ENCODE results near the gene RABGAP1L.
"Not testable (repeated sequence)": the region's sequence is repeated elsewhere in the genome, so short reads cannot be mapped to it uniquely, and the experiment has no call there.

DNA sequence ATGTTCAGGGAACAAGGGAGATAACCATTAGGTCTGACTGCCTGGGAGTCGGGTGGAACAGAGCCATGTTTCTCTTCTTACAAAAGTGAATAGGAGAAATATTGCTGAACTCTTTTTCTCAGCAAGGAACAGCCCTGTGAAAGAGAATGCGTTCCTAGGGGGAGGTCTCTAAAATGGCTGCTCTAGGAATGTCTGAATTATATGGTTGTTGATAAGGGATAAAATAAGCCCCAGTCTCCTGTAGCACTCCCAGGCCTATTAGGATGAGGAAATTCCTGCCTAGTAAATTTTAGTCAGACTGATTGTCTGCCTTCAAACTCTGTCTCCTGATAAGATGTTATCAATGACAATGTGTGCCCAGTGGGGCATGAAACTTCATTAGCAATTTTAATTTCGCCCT lies 161.6 kb downstream of the RABGAP1L start:
- TF ChIP-seq POLR2A (IDR thresholded peaks at IDR 0.05; ENCODE audit: low read depth, low read length); RAD21 (IDR thresholded peaks at IDR 0.05; ENCODE audit: low read length); RCOR1 (IDR thresholded peaks at IDR 0.05; ENCODE audit: insufficient replicate concordance, low read length); SMC3 (IDR thresholded peaks at IDR 0.05; ENCODE audit: low read depth, low read length); MAFK (IDR thresholded peaks at IDR 0.05; ENCODE audit: low read depth, low read length); FOS (IDR thresholded peaks at IDR 0.05; ENCODE audit: low read depth, low read length); MXI1 (IDR thresholded peaks at IDR 0.05; ENCODE audit: borderline replicate concordance, low read depth, low read length); CEBPB (IDR thresholded peaks at IDR 0.05; ENCODE audit: low read depth, low read length): not testable (repeated sequence)
- TF ChIP-seq, protein P1, sequence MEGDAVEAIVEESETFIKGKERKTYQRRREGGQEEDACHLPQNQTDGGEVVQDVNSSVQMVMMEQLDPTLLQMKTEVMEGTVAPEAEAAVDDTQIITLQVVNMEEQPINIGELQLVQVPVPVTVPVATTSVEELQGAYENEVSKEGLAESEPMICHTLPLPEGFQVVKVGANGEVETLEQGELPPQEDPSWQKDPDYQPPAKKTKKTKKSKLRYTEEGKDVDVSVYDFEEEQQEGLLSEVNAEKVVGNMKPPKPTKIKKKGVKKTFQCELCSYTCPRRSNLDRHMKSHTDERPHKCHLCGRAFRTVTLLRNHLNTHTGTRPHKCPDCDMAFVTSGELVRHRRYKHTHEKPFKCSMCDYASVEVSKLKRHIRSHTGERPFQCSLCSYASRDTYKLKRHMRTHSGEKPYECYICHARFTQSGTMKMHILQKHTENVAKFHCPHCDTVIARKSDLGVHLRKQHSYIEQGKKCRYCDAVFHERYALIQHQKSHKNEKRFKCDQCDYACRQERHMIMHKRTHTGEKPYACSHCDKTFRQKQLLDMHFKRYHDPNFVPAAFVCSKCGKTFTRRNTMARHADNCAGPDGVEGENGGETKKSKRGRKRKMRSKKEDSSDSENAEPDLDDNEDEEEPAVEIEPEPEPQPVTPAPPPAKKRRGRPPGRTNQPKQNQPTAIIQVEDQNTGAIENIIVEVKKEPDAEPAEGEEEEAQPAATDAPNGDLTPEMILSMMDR (conservative IDR thresholded peaks at IDR 0.05; ENCODE audit: low read depth, low read length): not testable (repeated sequence)
- TF ChIP-seq, protein P2, sequence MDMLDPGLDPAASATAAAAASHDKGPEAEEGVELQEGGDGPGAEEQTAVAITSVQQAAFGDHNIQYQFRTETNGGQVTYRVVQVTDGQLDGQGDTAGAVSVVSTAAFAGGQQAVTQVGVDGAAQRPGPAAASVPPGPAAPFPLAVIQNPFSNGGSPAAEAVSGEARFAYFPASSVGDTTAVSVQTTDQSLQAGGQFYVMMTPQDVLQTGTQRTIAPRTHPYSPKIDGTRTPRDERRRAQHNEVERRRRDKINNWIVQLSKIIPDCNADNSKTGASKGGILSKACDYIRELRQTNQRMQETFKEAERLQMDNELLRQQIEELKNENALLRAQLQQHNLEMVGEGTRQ (IDR thresholded peaks at IDR 0.05; ENCODE audit: low read depth, low read length): not testable (repeated sequence)
